GM19395 (cell line): ENCODE measurements around the gene MOV10L1.
"Not testable (repeated sequence)": the region's sequence is repeated elsewhere in the genome, so short reads cannot be mapped to it uniquely, and the experiment has no call there.

Experiments
- ATAC-seq: cut with Tn5 transposase; IDR thresholded peaks from one replicate; pipeline ENCODE4 v1.9.1; 2021; ENCODE audit warnings: mild to moderate bottlenecking, moderate library complexity; ENCODE audit not compliant: unreplicated experiment

MOV10L1 gene

GRCh38 chr22:50151571-50152537, 62.0 kb downstream of the MOV10L1 start:
- ATAC-seq, result no peak

DNA sequence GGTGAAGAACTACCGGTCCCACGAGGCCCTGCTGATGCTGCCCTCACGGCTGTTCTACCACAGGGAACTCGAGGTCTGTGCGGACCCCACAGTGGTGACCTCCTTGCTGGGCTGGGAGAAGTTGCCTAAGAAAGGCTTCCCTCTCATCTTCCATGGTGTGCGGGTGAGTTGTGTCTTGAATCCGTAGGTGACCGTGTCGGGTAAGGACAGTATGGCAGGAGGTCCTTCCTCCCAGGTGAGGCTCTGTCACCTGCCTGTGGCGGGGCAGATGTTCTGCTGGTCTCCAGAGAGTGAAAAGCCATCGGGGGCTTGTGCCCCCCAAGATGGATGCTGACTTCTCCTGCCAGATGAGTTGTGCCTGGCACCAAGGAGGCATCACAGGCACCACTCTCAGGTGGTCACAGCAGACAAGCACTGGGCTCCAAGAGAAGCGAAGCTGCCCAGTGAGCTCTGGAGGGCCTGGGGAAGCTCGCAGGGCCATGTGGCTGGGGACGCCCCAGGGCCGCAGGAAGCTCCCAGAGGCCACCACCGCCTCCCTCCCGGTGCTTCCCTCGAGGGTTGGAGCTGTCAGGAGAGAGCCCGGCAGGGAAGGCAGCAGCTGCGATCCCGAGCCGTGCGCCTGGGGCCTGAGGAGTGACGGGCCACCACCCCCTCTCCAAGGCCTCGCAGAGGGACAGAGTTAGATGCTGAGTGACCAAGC, 63.4 kb downstream of the MOV10L1 start:
- no peak for ATAC-seq

DNA sequence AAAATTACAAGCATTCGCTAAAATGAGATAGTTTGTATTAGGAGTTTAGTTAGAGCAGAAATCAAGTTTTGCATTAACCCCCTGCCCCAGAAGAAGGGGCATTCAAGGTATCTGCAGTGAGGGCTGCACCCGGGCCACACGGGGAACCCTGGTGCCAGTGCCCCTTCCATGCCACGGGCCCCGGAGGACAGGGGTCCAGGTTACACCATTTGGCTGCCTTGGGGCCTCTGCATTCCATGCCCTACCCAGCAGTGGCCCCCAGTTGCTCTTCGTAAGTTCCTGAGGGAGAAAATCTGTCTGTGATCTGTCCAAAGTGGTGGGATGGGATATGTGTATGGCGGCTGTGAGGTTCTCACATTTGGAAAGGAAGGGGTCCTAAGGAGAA, 63.9 kb downstream of the MOV10L1 start:
- ATAC-seq, result no peak

- no peak for ATAC-seq
Observed at GRCh38 chr22:50157709-50158375, 68.0 kb downstream of the MOV10L1 start.

DNA sequence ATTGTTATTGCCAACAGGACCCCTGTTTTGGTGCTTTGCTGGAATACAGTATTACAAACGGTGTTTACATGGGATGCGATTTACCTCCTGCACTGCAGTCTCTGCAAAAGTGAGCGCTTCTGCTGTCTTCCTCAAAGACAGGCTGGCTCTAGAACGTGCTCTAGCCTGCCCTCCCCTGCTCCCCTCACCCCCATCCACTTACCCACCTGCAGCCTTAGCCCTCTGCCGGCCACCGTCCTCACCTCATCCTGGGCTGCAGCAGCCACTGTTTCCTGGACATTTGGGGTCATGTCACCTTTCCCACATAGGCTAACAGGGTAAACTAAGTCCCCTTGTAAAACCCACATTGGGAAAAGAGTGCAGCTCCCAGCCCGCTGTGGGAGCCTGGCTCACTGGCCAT, 71.1 kb downstream of the MOV10L1 start:
- ATAC-seq, result no peak

GRCh38 chr22:50161508-50162390, 71.9 kb downstream of the MOV10L1 start:
- ATAC-seq, result no peak

GRCh38 chr22:50162391-50162956, 72.7 kb downstream of the MOV10L1 start:
- no peak for ATAC-seq

GRCh38 chr22:50165436-50166123, 75.8 kb downstream of the MOV10L1 start:
- no peak for ATAC-seq

- ATAC-seq, result no peak
Observed at GRCh38 chr22:50167689-50168489, 78.1 kb downstream of the MOV10L1 start.

GRCh38 chr22:50168490-50169180, 78.8 kb downstream of the MOV10L1 start:
- not testable (repeated sequence) for ATAC-seq

DNA sequence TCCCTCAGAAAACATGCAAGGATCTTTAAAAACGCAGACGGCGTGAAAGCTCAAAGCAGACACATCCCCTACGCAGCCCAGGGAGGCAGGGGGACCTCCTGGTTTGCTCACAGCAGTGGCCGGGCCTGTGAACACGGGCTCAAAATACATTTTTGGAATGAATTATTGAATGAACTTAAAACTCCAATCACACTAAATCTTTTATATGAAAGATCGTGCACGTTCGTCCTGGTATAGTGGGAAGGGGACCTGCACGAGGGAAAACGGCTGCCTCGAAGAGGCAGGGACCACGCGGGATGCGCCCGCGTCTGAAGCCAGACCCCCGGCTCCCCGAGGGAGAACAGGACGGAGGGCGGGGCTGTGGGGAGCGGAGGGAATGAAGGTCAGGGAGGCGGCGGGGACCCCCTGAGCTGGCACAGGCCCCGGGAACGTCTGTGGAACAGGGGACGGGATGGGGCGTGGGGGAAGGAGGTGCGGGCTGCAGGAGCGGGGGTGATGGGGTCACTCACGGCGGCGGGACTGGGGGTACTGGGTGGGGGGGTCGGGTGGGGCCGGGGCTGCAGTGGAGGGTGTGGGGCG, 79.5 kb downstream of the MOV10L1 start:
- no peak for ATAC-seq

GRCh38 chr22:50169774-50170341, 80.1 kb downstream of the MOV10L1 start:
- no peak for ATAC-seq

DNA sequence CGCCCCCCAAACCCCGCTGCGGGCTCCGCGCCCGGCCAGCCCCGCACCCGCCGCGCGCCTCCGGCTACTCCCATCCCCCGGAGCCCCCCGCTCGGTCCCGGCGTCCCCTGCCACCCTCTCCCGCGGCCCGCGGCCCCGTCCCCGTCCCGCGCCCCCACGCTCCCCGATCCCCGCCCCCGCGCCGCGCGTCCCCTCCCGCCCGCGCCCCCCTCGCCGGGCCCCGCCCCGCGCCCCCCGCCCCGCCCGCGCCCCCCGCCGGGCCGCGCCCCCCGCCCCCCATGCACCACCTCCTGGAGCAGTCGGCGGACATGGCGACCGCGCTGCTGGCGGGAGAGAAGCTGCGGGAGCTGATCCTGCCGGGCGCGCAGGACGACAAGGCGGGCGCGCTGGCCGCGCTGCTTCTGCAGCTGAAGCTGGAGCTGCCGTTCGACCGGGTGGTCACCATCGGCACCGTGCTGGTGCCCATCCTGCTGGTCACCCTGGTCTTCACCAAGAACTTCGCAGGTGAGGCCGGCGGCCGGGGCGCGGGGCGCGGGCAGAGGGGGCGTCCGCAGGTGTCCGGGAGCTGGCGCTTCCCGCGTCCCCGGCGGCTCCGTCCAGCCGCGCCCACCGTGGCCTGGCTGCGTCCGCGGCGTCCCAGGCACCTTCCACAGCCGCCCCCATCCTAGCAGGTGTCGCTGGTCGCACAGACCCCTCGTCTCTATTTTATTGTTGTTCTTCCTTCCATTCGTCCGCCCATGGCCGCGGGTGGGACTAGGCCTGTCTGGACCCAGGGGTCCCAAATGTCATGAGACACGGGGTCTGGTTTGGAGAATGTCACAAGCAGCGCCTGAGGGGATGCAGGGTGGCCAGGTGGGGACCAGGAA, 80.9 kb downstream of the MOV10L1 start, which contains the start of gene PANX2:
TSS of gene PANX2 (plus strand) at position 279 of the 866 bp plus-strand sequence. CDS start at position 279, 0 bp downstream.
- ATAC-seq, result no peak

DNA sequence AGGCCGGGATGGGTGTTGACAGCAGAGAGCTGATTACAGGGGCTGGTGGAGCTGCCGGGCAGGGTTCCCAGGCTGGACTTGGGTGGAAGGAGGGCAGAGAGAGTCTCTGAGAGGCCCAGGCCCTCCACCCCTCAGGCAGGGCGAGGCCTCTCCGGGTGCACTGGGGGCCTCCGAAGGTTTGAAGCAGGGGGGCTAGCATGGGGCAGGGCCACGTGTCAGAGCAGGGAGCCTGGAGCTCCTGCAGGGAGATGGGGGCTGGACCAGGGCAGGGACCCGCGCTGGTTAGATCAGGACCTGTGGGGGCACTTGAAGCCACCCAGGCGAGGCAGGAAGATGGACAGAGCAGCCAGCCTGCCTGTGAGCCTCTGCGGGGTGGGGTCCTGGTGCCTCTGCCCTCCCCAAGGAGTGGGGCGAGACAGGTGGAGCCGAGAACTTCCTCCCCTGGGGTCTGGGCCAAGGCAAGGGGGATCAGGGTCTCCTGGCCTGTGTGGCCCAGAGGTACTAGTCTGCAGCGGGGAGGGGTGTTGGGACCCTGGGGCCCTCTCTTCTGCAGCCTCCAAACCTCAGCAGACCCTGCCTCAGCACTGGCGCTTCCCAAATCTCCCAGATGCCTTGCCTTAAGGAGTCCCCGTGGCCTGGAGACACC, 81.6 kb downstream of the MOV10L1 start:
- no peak for ATAC-seq

DNA sequence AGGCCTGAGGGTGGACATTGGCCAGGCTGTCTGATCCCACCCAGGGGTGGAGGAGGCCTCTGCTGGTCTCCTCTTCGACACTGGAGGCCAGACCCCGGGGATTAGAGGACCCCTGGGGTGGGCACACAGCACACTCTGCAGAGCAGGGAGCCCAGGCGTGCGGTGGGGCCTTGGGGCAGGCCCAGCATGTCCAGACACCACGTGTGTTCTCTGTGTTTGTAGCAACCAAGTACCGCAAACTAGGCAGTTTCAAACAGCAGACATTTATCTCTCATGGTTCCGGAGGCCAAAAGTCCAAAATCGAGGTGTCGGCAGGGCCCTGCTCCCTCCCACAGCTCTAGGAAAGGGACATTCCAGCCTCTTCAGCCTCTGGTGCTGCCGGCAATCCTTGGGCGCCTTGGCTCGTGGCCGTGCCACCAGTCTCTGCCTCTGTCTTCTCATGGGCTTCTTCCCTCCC, 82.2 kb downstream of the MOV10L1 start:
- no peak for ATAC-seq
